HK-2 (cell line): ENCODE results near the gene AP1G1.
"Not testable (repeated sequence)": the region's sequence is repeated elsewhere in the genome, so short reads cannot be mapped to it uniquely, and the experiment has no call there.

Experiments
- DNase-seq: peaks from one replicate; pipeline ENCODE4 v3.0.0-alpha.2; 2018; ENCODE audit not compliant: unreplicated experiment

AP1G1 gene

DNA sequence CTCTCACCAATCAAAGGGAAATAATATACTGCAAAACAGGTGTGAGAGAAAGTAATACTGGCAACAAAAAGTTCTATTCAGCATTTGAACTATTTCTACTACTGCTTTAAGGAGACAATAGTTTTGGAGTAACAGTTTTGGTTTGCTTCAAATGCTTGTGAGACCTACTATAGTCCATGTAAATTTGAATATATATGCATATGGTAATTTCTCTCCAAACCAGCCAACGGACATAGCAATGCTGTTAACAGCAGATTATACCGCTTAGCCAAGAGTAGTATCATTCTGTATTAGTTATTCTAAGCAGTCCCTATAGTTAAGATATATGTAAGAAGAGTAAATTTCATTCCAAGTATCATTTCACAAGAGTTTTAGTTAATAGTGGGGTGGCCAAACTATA lies 102.6 kb downstream of the AP1G1 start:
- DNase-seq: no peak

DNA sequence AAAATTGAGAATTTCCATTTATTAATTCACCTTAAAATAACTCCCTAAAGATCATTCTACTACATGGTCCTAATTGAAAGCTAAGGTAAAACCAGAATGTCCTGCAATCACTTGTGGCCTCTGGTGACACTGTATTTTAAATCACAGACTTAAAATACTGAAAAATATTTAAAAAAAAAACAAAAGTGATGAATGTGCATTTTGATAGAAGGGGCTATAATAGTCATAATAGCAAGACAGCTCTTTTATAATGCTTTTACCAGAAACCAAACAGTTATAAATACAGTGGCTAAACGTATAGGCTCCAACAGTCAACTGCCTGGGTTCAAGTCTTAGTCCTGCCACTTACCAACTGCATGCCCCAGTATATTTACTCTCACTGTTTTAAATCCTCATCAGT lies 105.3 kb downstream of the AP1G1 start:
- DNase-seq: no peak

DNA sequence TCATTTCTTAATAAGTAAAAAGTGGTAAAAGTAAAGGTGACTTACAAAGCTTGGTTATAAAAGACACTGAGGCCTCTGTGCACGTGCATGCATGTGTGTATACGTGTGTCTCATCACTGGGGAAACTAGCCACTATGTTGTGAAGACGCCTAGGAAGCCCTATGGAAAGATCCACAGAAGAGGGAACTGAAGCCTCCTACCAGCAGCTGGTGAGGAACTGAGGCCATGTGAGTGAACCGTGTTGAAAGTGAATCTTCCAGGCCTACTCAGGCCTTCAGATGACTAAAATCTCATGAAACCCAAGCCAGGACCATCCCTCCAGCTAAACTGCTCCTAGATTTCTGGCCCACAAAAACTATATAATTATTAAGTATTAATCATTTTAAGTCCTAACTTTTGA lies 107.8 kb downstream of the AP1G1 start:
- DNase-seq: no peak

DNA sequence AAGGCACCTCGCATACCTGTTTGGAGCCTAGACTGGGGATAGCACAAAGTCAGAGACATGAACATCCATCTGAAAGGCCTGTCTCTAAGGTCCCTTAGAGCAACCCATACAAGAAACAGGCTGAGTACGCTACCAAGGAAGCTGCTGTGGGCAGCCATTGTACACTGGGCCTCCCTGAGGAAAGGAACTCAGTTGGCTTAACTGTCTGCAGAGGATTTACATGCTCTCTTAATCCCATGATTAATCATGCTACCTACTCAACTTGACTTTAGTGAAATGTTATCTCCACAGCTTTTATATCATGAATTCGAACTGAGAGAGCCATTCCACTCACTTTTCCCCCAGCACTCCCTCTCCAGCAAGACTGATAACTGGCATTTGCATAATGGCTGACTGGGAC lies 110.1 kb downstream of the AP1G1 start:
- no peak for DNase-seq

DNA sequence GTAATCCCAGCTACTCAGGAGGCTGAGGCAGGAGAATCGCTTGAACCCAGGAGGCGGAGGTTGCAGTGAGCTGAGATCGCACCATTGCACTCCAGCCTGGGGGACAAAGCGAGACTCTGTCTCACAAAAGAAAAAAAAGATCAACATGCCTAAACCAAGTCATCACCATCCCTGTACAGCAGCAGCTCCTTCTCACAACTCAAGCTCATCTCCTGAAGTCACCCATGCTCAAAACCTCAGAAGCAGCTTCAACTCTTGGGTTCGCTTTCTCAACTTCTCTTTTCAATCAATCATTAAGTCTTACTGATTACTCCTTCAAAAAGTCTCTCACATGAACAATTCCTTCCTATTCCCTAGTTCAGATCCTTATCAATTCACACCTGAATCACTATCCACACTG lies 115.5 kb downstream of the AP1G1 start:
- DNase-seq: no peak

- no peak for DNase-seq
Measured at GRCh38 chr16:71689901-71690300, 118.7 kb downstream of the AP1G1 start.

- no peak for DNase-seq
Measured at GRCh38 chr16:71687861-71688260, 120.8 kb downstream of the AP1G1 start.

DNA sequence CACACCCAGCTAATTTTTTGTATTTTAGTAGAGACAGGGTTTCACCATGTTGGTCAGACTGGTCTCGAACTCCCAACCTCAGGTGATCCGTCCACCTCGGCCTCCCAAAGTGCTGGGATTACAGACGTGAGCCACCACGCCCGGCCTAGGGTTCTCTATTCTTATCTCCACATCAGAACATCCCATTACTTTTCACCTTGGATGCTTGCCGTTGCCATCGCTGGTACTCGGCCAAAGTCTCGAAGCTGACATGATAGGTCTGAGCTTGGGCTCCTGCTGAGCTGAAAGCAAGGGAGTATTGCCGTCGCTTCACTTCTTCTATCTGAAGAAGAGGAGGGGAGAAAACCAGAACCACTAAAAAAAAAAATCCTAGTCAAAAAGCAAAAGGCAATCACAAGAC lies 124.4 kb downstream of the AP1G1 start:
- not testable (repeated sequence) for DNase-seq

GRCh38 chr16:71681360-71681759 lies 127.3 kb downstream of the AP1G1 start:
- DNase-seq: no peak
